ENCODE data around the gene SOX6. TPM values are rescaled to one million over a fixed set of nuclear protein-coding genes. Genes with fewer than 3 reads are reported as not detected.

The SOX6 gene
- polyA plus RNA-seq, 1 donor from 2014 or later, result 2.2 TPM

DNA sequence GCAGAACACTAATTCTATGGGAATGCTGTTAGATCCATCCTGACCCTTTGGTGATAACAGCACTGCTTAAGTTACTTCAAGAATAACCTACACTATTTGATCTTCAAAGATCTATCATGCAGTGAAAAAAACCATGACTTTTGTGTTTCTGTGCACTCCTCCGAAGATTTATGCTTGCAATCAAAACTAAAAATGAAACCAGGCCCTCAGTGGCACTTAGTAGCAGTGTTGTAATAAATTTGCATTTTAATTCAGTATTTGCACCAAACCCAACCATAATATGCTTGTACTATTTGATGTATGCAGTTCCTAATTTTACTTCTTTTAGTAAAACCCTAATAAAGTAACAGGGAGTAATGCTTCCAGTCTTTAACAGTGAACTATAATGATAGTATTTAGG, 130.7 kb downstream of the SOX6 start:
- TF ChIP-seq EZH2 (IDR thresholded peaks at IDR 0.05; ENCODE audit: borderline replicate concordance, insufficient read depth, low read length, poor library complexity, severe bottlenecking) (no peak), RAD21 (conservative IDR thresholded peaks at IDR 0.05) (no peak), POLR2AphosphoS5 (IDR thresholded peaks at IDR 0.05) (no peak)
- TF ChIP-seq, protein P1, sequence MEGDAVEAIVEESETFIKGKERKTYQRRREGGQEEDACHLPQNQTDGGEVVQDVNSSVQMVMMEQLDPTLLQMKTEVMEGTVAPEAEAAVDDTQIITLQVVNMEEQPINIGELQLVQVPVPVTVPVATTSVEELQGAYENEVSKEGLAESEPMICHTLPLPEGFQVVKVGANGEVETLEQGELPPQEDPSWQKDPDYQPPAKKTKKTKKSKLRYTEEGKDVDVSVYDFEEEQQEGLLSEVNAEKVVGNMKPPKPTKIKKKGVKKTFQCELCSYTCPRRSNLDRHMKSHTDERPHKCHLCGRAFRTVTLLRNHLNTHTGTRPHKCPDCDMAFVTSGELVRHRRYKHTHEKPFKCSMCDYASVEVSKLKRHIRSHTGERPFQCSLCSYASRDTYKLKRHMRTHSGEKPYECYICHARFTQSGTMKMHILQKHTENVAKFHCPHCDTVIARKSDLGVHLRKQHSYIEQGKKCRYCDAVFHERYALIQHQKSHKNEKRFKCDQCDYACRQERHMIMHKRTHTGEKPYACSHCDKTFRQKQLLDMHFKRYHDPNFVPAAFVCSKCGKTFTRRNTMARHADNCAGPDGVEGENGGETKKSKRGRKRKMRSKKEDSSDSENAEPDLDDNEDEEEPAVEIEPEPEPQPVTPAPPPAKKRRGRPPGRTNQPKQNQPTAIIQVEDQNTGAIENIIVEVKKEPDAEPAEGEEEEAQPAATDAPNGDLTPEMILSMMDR (IDR thresholded peaks at IDR 0.05; ENCODE audit: poor library complexity, severe bottlenecking), result no peak
- TF ChIP-seq, protein P2, sequence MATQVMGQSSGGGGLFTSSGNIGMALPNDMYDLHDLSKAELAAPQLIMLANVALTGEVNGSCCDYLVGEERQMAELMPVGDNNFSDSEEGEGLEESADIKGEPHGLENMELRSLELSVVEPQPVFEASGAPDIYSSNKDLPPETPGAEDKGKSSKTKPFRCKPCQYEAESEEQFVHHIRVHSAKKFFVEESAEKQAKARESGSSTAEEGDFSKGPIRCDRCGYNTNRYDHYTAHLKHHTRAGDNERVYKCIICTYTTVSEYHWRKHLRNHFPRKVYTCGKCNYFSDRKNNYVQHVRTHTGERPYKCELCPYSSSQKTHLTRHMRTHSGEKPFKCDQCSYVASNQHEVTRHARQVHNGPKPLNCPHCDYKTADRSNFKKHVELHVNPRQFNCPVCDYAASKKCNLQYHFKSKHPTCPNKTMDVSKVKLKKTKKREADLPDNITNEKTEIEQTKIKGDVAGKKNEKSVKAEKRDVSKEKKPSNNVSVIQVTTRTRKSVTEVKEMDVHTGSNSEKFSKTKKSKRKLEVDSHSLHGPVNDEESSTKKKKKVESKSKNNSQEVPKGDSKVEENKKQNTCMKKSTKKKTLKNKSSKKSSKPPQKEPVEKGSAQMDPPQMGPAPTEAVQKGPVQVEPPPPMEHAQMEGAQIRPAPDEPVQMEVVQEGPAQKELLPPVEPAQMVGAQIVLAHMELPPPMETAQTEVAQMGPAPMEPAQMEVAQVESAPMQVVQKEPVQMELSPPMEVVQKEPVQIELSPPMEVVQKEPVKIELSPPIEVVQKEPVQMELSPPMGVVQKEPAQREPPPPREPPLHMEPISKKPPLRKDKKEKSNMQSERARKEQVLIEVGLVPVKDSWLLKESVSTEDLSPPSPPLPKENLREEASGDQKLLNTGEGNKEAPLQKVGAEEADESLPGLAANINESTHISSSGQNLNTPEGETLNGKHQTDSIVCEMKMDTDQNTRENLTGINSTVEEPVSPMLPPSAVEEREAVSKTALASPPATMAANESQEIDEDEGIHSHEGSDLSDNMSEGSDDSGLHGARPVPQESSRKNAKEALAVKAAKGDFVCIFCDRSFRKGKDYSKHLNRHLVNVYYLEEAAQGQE (IDR thresholded peaks at IDR 0.05; ENCODE audit: borderline replicate concordance), result no peak
- no peaks in the 10 kb centered on the region for H3K9me2 ChIP-seq (ENCODE audit: insufficient read depth, low read length)
- H3K27me3 ChIP-seq (ENCODE audit: insufficient read depth, low read depth, low read length), result no peaks in the 10 kb centered on the region
- no peaks in the 10 kb centered on the region for H3K79me2 ChIP-seq (replicated peaks; ENCODE audit: insufficient read depth, low read length)
- H3K27ac ChIP-seq (ENCODE audit: low read length), result no peak overlapping the region
- no peaks in the 10 kb centered on the region for H3F3A ChIP-seq (ENCODE audit: insufficient read depth, low read length, poor library complexity, severe bottlenecking)
- H2AFZ ChIP-seq (ENCODE audit: low read depth, low read length), result no peak overlapping the region
- no peaks in the 10 kb centered on the region for H3K36me3 ChIP-seq (ENCODE audit: insufficient read depth, low read length)
- no peak overlapping the region for H3K4me3 ChIP-seq (ENCODE audit: low read length)
- no peaks in the 10 kb centered on the region for H4K20me1 ChIP-seq (ENCODE audit: insufficient read depth)
- no peak overlapping the region for H3K4me2 ChIP-seq (ENCODE audit: low read length)
- no peaks in the 10 kb centered on the region for H3K9me3 ChIP-seq (ENCODE audit: low read length)
- H3K9ac ChIP-seq (ENCODE audit: low read length), result no peak overlapping the region

DNA sequence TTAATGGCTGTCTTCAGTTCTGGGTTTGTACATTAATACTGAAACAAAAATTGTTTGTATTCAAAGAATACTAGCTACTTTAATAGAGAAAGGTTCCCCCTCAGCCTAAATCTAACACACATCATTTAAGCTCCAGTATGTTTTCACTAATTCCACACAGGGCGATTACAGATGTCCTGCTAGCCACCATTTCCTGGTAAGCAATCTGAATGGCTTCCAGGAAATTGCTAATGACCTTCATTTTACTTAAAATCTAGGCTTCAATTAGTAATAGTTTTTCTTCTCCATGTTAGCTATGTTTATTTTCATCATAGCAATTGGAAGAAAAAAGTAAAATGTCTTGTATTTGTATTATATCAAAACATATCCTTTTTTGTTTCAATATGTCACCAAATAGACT, 132.8 kb downstream of the SOX6 start:
- H3K36me3 ChIP-seq (ENCODE audit: insufficient read depth, low read length), result no peaks in the 10 kb centered on the region
- no peaks in the 10 kb centered on the region for H4K20me1 ChIP-seq (ENCODE audit: insufficient read depth)
- H3K79me2 ChIP-seq (replicated peaks; ENCODE audit: insufficient read depth, low read length), result no peaks in the 10 kb centered on the region
- H2AFZ ChIP-seq (ENCODE audit: low read depth, low read length), result no peak overlapping the region
- no peak overlapping the region for H3K27ac ChIP-seq (ENCODE audit: low read length)
- H3K9me2 ChIP-seq (ENCODE audit: insufficient read depth, low read length), result no peaks in the 10 kb centered on the region
- H3K9me3 ChIP-seq (ENCODE audit: low read length), result no peaks in the 10 kb centered on the region
- no peaks in the 10 kb centered on the region for H3F3A ChIP-seq (ENCODE audit: insufficient read depth, low read length, poor library complexity, severe bottlenecking)
- no peak overlapping the region for H3K4me2 ChIP-seq (ENCODE audit: low read length)
- no peak overlapping the region for H3K4me3 ChIP-seq (ENCODE audit: low read length)
- H3K9ac ChIP-seq (ENCODE audit: low read length), result no peak overlapping the region
- H3K27me3 ChIP-seq (ENCODE audit: insufficient read depth, low read depth, low read length), result no peaks in the 10 kb centered on the region
- TF ChIP-seq EZH2 (IDR thresholded peaks at IDR 0.05; ENCODE audit: borderline replicate concordance, insufficient read depth, low read length, poor library complexity, severe bottlenecking) (no peak), POLR2AphosphoS5 (IDR thresholded peaks at IDR 0.05) (no peak), RAD21 (conservative IDR thresholded peaks at IDR 0.05) (no peak), EP300 (conservative IDR thresholded peaks at IDR 0.05; ENCODE audit: poor library complexity, severe bottlenecking) (no peak), MXI1 (conservative IDR thresholded peaks at IDR 0.05; ENCODE audit: poor library complexity, severe bottlenecking) (no peak), SMC3 (conservative IDR thresholded peaks at IDR 0.05; ENCODE audit: poor library complexity) (no peak), TAF1 (IDR thresholded peaks at IDR 0.05; ENCODE audit: low read depth) (no peak)
- TF ChIP-seq, protein P1 (IDR thresholded peaks at IDR 0.05; ENCODE audit: poor library complexity, severe bottlenecking), result no peak
- TF ChIP-seq, protein P2 (IDR thresholded peaks at IDR 0.05; ENCODE audit: borderline replicate concordance), result no peak
